Gastroesophageal sphincter (tissue), 3 donors: Measurements from ENCODE around the gene COTL1.

Experiments used
- CTCF ChIP-seq, 4 experiments: fragments of 200-600 bp in 2 of 4; fragments of 450-650 bp in 2 of 4; sonication (generic) in 1 of 4; IDR thresholded peaks; one replicate each; pipeline ENCODE4 v1.5.1; 2017 to 2019; ENCODE audit warnings: antibody characterized with exemption in 4 of 4, mild to moderate bottlenecking in 2 of 4, moderate library complexity in 2 of 4
- POLR2A ChIP-seq, 2 donors: fragments of 450-650 bp; IDR thresholded peaks; one replicate each; pipeline ENCODE4 v1.6.1; 2017; ENCODE audit warnings: antibody characterized with exemption in 2 of 2, mild to moderate bottlenecking in 2 of 2, moderate library complexity in 1 of 2

- TF ChIP-seq POLR2A (IDR thresholded peaks at IDR 0.05) (no peak), CTCF (IDR thresholded peaks at IDR 0.05) (no peak)
Observed at GRCh38 chr16:84659656-84660300, 41.9 kb upstream of the COTL1 start.
